DOHH2 (cell line): ENCODE data around the gene PTGES3L.

Source experiments
- CTCF ChIP-seq: fragments of 200-600 bp; sonication (generic); IDR thresholded peaks from one replicate; pipeline ENCODE4 v1.5.1; 2014; ENCODE audit warnings: antibody characterized with exemption, mild to moderate bottlenecking, low read depth, low read length; ENCODE audit not compliant: poor library complexity, severe bottlenecking
- EZH2phosphoT487 ChIP-seq: fragments of 200-600 bp; sonication (generic); IDR thresholded peaks from 2 replicates; pipeline ENCODE4 v1.6.1; 2017; ENCODE audit warnings: borderline replicate concordance, mild to moderate bottlenecking, antibody characterized with exemption, low read length, moderate library complexity, mixed read lengths

GRCh38 chr17:42918902-42919521, 60.9 kb downstream of the PTGES3L start:
- TF ChIP-seq CTCF (no peak), EZH2phosphoT487 (no peak)
